GM18498 (cell line): Measurements from ENCODE around the gene BARD1.
"Not testable (repeated sequence)": the region's sequence is repeated elsewhere in the genome, so short reads cannot be mapped to it uniquely, and the experiment has no call there.

ENCODE experiments used
- ATAC-seq: cut with Tn5 transposase; IDR thresholded peaks from one replicate; pipeline ENCODE4 v1.9.1; 2021; ENCODE audit warnings: mild to moderate bottlenecking, moderate library complexity; ENCODE audit not compliant: unreplicated experiment

BARD1 gene

GRCh38 chr2:214772443-214773015 is 37.0 kb downstream of the BARD1 start:
- ATAC-seq: no peak

- no peak for ATAC-seq
Measured at GRCh38 chr2:214765180-214765579, 44.3 kb downstream of the BARD1 start.

- ATAC-seq: no peak
Measured at GRCh38 chr2:214753455-214753854, 56.0 kb downstream of the BARD1 start.

- no peak for ATAC-seq
Measured at GRCh38 chr2:214750529-214750928, 59.0 kb downstream of the BARD1 start.

- ATAC-seq: peak; percentile 73
Measured at GRCh38 chr2:214747992-214748391, 61.5 kb downstream of the BARD1 start.

- ATAC-seq: peak; percentile 56
Measured at GRCh38 chr2:214742119-214742518, 67.4 kb downstream of the BARD1 start.

- ATAC-seq: no peak
Measured at GRCh38 chr2:214740867-214741395, 68.6 kb downstream of the BARD1 start.

- peak; percentile 96 for ATAC-seq
Measured at GRCh38 chr2:214737188-214737587, 72.3 kb downstream of the BARD1 start.

GRCh38 chr2:214730800-214731407 is 78.6 kb downstream of the BARD1 start:
- ATAC-seq: peak; percentile 79

GRCh38 chr2:214730248-214730647 is 79.2 kb downstream of the BARD1 start:
- no peak for ATAC-seq

GRCh38 chr2:214724741-214725140 is 84.7 kb downstream of the BARD1 start:
- no peak for ATAC-seq

GRCh38 chr2:214717837-214718236 is 91.6 kb downstream of the BARD1 start:
- not testable (repeated sequence) for ATAC-seq

- no peak for ATAC-seq
Measured at GRCh38 chr2:214716811-214717560, 92.5 kb downstream of the BARD1 start.

- ATAC-seq: no peak
Measured at GRCh38 chr2:214715025-214715424, 94.5 kb downstream of the BARD1 start.

- no peak for ATAC-seq
Measured at GRCh38 chr2:214713080-214713830, 96.2 kb downstream of the BARD1 start.

- ATAC-seq: no peak
Measured at GRCh38 chr2:214710729-214711128, 98.8 kb downstream of the BARD1 start.

- no peak for ATAC-seq
Measured at GRCh38 chr2:214706986-214707385, 102.5 kb downstream of the BARD1 start.

GRCh38 chr2:214699236-214699635 is 110.2 kb downstream of the BARD1 start:
- ATAC-seq: no peak

- ATAC-seq: no peak
Measured at GRCh38 chr2:214696681-214697080, 112.8 kb downstream of the BARD1 start.

GRCh38 chr2:214695789-214696188 is 113.7 kb downstream of the BARD1 start:
- no peak for ATAC-seq

GRCh38 chr2:214683557-214683956 is 125.9 kb downstream of the BARD1 start:
- peak; percentile 79 for ATAC-seq
